ENCODE results near the gene KCNK13.

GRCh38 chr14:90140956-90141316 is 79.1 kb downstream of the KCNK13 start:
- TF ChIP-seq FOXM1 (IDR thresholded peaks at IDR 0.05; ENCODE audit: borderline replicate concordance) (no peak), LEF1 (IDR thresholded peaks at IDR 0.05; ENCODE audit: borderline replicate concordance) (no peak)

All from HEK293T (cell line).